ENCODE results near the gene ARID4A.
"Not testable (repeated sequence)": the region's sequence is repeated elsewhere in the genome, so short reads cannot be mapped to it uniquely, and the experiment has no call there.

ARID4A gene, protein sequence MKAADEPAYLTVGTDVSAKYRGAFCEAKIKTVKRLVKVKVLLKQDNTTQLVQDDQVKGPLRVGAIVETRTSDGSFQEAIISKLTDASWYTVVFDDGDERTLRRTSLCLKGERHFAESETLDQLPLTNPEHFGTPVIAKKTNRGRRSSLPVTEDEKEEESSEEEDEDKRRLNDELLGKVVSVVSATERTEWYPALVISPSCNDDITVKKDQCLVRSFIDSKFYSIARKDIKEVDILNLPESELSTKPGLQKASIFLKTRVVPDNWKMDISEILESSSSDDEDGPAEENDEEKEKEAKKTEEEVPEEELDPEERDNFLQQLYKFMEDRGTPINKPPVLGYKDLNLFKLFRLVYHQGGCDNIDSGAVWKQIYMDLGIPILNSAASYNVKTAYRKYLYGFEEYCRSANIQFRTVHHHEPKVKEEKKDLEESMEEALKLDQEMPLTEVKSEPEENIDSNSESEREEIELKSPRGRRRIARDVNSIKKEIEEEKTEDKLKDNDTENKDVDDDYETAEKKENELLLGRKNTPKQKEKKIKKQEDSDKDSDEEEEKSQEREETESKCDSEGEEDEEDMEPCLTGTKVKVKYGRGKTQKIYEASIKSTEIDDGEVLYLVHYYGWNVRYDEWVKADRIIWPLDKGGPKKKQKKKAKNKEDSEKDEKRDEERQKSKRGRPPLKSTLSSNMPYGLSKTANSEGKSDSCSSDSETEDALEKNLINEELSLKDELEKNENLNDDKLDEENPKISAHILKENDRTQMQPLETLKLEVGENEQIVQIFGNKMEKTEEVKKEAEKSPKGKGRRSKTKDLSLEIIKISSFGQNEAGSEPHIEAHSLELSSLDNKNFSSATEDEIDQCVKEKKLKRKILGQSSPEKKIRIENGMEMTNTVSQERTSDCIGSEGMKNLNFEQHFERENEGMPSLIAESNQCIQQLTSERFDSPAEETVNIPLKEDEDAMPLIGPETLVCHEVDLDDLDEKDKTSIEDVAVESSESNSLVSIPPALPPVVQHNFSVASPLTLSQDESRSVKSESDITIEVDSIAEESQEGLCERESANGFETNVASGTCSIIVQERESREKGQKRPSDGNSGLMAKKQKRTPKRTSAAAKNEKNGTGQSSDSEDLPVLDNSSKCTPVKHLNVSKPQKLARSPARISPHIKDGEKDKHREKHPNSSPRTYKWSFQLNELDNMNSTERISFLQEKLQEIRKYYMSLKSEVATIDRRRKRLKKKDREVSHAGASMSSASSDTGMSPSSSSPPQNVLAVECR

DNA sequence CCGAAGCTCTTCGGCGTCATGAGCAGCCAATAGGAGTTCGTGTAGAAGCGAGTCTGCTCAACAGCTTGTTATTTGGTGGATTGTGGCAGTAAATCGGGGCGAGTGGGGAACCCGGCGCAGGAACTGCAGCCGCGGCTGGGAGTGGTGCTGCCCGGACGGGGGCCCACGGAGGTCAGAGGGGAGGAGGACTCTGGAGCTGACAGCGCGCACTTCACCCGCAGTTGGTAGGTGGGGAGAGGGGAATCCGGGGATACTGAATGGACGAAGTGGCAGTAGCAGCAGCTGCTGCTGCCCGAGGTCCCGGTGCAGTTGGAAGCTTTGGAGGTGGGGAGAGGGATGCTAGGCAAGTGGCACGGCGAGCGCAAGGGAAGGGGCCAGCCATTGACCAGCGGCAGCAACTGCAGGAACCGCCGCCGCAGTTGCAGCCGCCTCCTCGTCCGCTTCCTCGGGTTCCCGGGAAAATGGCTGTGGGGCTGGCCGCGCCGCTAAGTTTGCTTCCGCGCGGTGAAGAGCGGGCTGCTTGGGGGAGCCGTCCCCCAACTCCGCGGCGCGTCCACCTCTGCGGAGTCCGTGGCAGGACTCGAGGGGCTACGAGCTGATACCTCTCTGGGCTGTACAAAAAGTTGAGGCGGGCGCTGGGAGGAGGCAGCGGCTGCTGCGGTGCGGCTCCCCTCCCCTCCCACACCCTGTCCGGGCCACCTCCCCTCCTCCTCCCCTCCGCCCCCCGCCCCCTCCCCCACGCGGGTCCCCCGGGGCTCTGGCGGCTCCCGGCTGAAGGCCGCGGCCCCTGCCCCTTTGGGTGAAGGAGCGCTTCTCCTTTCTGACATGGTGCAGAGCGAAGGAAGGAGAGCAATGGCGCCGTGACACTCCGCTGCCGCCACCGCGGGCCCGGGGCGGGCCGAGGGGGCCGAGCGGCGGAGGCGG lies at the start of gene ARID4A:
TSS of gene ARID4A (plus strand) at position 79 of the 924 bp plus-strand sequence. CDS start 1,300 bp downstream, outside the sequence.
- no peak for DNase-seq

DNA sequence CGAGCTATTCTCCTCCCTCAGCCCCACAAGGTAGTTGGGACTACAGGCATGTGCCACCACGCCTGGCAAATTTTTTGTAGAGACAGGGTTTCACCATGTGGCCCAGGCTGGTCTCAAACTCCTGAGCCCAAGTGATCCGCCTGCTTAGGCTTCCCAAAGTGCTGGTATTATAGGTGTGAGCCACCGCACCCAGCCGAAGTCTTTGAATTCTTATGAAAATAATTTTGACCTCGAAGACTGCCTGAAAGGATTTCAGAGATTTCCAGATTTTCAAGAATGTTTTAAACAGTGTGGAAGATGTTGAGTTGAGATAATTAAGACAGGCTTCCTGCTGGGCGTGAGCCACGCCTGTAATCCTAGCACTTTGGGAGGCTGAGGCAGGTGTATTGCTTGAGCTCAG lies 48.7 kb upstream of the ARID4A start:
- no peak for DNase-seq

DNA sequence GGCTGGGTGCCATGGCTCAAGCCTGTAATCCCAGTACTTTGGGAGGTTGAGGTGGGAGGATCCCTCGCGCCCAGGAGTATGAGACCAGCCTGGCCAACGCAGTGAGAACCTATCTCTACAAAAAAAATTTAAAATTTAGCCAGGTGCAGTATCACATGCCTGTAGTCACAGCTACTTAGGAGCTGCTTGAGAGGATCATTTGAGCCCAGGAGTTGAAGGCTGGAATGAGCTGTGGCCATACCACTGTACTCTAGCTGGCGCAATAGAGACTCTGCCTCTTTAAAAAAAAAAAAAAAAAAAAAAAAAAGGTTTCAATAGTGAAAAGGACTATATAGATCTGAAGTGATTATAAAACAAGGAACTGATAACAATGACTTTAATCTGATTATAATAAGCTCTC lies 40.2 kb upstream of the ARID4A start:
- DNase-seq = no peak

DNA sequence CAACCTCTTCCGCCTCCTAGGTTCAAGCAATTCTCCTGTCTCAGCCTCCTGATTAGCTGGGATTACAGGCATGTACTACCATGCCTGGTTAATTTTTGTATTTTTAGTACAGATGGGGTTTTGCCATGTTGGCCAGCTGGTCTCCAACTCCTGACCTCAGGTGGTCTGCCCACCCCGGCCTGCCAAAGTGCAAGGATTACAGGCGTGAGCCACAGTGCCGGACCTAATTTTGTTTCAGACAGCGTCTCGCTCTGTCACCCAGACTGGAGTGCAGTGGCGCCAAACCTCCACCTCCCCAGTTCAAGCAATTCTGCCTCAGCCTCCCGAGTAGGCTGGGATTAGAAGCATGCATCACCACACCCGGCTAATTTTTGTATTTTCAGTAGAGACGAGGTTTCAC lies 36.4 kb upstream of the ARID4A start:
- not testable (repeated sequence) for DNase-seq

DNA sequence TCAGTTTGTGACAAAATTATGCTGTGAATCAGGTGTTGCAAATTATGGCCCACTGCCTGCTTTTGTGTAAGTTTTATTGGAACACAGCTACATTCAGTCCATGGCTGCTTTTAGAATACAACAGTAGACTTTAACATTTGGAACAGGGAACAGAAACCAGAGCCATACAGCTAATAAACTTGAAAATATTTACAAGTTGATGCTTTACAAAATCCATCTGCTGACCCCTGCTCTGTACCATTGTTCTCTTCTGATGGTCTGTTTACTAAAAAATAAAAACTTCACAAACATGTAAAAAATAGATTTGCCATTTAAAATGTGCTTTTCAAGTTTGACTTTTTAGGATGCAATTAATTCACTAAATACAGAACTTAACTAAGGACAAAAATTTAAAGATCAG lies 33.0 kb upstream of the ARID4A start:
- no peak for DNase-seq

DNA sequence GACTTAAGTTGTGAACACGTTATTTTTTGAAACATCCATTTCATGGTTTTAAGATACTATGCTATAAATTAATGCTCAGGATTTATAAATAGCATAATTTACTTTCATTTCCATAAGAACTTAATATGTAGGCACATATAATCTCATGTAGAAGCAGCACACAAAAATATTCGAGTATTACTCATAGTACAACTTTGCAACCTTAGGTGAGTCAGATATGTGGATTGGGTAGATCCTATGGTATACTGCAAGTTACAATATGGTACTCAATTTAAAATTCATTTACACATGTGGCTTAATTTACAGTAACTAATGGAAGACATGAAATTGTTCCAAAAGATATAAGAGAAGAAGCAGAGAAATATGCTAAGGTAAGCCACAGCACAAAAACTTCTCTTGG lies 27.7 kb upstream of the ARID4A start:
- no peak for DNase-seq

DNA sequence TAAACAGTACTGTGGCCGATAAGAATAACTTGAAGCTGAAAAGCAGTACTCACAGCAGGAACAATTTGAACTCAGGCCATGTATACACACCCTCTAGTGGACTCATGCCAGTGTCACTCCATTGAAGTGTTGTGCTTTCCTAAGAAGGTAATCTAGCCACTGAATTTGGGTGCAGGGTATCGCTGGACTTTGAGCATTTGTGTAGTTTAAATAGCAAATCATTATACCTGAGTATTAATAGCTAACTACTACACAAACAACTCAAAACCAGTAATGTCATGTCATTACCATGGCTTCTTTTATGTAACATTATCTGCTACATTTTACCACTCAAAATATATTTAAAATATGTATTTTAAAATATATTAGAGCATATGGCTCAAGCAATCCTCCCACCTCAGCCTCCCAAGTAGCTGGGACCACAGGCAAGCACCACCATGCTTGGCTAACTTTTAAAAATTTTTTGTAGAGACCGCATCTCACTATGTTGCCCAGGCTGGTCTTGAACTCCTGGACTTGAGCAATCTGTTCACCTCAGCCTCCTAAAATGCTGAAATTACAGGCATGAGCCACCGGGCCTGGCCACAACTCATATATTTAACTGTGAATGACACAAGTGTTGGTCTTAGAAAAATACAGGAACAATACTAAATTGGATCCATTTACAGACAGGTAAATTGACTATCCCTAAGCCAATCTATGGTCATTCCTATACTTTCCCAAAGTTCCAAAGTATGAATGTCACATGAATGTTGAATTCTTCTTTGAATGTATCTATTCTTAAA lies 25.6 kb upstream of the ARID4A start:
- DNase-seq = no peak

DNA sequence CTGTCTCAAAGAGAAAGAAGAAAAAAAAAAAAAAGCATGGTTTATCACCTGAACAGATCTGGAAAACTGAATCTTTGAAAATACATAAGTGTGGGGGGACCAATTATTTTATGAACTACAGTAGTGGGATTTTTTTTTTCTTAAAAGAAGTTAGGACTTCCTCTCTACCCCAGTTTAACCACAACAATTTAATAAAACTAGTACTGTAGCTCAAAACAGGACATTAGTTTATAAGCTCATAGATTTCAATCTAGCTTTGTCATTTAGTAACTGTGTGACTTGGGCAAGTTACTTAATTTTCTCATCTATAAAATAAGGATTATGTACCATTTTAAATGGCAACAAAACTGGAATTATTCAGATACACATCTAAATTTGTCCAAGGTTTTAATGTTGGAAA lies 23.5 kb upstream of the ARID4A start:
- no peak for DNase-seq

DNA sequence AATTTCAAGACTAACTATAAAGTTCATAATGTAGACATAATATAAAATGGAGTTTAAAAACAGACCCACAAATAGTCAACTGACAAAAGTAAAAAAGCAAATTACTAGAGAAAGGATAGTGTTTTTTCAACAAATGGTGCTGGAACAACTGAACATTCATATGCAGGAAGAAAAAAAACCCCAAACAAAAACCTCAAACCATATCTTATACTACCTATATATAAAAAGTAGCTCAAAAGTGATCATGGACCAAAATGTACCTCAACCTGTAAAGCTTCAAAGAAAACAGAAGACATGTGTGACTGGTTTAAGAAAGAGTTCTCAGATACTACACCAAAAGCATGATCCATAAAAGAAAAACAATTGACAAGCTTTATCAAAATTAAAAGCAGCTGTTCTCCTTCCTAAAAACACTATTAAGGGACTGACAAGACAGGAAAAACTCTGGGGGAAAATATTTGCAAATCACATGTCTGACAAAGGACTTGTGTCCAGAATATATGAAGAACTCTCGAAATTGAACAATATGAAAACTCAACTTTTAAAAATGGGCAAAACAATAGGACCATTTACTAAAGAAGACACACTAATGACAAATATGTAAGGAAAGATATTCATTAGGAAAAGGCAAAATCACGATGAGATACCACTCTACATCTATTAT lies 22.7 kb upstream of the ARID4A start:
- DNase-seq = no peak

DNA sequence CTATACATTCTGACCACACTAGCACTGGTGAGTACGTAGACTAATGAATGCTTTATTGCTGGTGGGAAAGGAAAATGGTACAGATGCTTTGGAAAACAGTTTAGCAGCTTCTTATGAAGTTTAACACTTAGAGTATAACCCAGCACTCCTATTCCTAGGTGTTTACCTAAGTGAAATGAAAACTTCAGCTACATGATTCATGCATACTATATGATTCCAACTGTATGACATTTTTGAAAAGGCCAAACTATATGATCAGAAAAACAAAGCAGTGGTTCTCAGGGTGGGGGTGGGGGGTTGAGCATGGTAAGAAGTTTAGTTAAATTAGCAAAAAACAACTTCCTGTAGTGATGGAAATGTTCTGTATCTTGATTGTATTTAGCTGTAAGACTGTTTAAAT lies 22.1 kb upstream of the ARID4A start:
- DNase-seq = no peak

DNA sequence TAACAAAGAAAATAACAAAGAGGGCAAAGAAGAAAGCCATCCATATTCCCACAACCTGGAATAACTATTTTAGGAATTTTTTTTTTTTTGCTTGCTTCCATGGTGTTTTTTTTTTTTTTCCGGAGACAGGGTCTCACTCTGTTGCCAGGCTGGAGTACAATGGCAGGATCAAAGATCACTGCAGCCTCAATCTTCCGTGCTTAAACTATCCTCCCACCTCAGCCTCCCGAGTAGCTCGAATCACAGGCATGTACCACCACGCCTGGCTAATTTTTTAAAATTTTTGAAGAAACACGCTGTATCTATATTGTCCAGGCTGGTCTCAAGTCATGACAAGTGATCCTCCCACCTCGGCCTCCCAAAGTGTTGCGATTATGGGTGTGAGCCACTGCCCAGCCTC lies 20.2 kb upstream of the ARID4A start:
- DNase-seq = no peak

DNA sequence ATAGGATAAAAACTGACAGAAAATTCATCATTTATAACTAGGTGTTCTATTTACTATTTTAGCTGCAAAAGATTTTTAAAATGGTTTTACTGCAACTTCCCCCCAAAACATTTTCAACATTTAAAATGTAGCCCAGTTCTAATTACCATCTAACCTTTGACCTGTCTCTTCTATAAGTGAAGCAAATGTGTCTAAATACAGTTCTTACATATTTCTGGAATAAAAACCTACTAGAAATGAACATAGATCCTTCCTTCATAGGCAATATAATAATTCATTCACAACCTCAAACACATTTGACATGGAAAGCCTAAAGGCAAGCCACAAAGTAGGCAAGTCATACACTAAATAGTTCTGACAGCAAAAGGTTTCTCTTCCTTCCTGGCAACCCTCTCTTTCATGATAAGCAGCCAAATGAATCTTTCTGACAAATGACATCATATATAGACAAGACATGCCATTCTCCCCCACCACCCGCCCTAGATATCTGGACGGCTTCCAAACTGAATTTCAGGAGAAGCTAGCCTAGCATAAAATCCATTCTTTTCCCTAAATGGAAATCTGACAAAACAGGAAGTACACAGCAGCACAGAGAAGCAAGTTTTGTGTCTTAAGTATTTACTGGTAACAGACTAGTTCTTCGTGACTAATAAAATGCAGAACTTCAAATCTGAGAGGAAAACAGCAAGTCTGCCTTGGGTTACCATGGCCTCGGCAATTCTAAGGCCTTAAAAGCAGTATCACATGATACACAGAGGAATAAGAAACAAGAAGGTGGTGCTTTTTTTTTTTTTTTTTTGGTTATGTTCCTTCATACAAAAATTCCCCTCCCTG lies 17.2 kb upstream of the ARID4A start:
- no peak for DNase-seq

DNA sequence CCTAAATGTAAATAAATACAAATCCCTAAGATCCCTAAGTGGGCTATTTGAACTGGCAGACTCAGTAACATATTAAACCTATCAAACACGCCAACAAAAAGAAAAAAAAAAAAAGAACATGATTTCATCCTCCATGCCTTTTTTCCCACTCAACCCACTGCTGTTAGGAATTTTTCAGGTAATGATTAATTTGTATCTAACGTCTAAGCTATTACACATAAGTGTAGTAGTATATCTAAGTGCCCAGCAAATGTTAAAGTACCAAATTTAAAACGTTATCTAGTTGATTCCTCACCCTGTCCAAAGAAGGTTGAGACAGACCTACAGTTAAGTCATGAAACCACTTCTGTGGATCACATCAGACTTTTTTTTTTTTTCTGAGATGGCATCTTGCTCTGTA lies 16.4 kb upstream of the ARID4A start:
- DNase-seq = no peak

DNA sequence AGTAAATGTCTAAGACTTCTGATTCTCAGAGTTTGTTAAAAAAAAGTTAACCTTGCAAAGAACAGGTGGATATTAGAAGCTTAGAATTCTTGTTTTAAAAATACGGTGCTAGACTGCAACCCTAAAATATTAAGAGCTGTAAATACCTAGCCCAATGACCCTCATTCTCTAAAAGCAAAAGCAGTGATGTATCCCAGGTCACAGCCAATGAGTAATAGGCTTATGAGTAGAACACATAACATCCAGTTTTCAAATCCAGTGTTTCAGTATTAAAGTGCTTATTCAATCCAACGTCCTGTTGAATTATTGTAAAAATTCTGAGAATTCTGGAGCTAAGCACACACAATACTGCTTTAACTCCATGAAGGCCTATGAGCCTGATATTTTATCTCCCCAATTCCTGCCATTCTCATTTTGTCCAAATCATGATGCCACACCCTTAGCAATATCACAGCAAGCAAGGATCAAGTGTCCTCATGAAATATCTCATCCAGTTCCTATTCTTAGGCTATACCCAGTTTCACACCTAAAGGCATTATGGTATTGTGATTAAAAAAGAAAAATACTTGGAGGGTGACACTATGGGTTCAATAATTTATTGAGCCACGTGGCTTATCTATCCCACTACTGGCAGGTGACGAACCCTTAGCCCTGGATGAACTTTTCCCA lies 15.3 kb upstream of the ARID4A start:
- DNase-seq = no peak

DNA sequence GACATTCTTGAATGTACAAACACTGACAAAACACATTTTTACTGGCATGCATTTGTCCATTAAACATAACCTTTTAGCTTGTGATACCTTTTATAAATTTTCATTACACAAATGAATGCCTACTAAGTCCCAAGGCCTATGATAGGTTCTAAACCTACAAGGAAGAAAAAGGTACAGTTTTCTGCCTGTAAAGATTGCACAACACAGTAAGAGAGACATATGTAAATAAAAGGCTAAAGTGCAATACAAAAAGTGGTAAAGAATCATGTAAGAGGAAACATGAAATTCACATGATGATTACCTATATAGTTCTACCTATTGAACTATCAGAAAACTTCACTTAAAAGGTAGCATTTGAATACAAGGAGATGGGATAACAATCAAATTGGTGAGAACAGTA lies 14.6 kb upstream of the ARID4A start:
- no peak for DNase-seq

DNA sequence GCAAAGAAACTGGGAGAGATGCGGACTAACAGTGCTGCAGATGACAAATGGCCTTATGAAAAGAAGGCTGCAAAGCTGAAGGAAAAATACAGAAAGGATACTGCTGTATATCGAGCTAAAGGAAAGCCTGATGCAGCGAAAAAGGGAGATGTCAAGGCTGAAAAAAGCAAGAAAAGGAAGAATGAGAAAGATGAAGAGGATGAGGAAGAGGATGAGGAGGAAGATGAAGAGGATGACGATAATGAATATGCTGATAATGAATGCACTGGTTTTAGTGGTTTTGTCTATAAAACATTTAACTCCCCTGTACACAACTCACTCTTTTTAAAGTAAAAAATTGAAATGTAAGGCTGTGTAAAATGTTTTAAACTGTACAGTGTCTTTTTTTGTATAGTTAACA lies 13.2 kb upstream of the ARID4A start:
- DNase-seq = no peak

DNA sequence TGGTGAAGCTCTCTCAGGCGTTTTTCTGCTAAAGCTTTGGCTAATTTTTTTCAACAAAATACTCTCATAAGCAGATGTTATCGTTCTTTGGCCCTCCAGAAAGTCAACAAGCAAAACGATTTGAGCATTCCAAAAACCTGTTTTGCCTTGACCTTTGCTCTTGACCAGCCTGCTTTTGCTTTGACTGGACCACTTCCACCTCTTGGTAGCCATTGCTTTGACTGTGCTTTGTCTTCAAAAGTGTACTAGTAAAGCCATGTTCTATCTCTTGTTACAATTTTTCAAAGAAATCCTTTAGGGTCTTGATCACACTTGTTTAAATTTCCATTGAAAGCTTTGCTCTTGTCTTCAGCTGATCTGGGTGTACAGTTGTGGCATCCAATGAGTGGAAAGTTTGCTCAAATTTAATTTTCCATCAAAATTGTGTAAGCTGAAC lies 10.7 kb upstream of the ARID4A start:
- no peak for DNase-seq

DNA sequence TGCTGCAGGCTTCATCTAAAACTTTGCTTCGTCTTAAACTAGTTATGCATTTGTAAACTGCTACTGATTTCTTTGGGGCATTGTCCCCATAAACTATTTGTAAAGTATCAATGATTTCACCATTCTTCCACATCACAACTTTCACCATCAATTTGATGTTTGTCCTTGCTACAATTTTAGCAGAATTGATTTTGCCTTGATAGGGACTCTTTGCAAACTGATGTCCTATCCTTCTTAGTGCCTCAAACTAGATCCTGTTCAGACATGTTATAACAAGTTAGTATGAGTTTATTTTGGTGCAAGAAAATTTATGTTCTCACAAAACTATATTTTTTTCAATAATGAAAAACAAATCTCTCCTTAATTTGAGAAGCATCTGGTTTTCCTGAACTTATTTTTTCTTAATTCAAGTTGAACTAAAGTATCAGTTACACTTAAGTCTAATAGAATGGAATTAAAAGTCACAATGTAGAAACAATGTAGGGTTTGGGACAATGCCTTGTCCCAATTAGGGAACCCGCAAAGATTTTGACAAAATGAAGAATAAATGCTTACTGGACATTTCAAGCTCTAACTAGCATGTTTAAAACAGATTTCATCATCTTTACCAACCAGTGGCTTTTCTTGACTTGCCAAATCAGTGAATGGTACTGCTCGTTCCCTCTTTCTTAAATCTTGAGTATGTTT lies 10.1 kb upstream of the ARID4A start:
- no peak for DNase-seq

DNA sequence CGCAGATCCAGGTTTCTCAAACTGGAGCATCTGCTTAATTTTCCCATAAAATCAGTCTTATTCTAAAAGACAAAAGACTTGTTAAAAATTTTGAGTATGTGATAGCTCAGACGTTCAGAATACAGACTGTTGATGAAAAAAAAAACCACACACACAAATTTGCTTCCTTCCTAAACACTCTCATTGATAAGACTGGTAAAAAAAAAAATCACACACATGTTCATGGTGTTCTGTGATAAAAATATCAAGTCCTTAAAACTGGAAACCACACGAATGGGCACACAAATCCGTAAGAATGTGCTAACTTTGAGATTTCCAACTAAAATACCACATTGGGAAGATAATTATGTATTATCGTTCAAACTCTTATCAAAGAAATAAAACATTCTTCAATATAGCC lies 6.7 kb upstream of the ARID4A start:
- DNase-seq = no peak

Data from DMS79 treated with DMSO at 0.1 percent for 48 hours (cell line).